GM12878 (cell line): ENCODE measurements around the gene CENPA. TPM values are rescaled to one million over a fixed set of nuclear protein-coding genes. Genes with fewer than 3 reads are reported as not detected.
A peak's percentile ranks its signal among the peaks of the same experiment; 100 is the strongest.

Source experiments
- ATAC-seq: fragments of 200-7000 bp; cut with Tn5 transposase; 3 replicates; pipeline ENCODE4 v1.9.1; 2020; ENCODE audit warnings: mild to moderate bottlenecking, moderate library complexity
- BruUV-seq: library from RNA; stranded (reverse); fragments of 400-500 nt; replicated peaks from 2 replicates; lab custom pipeline; 2021; lab: Mats Ljungman, UMichigan
- CTCF ChIA-PET: fragments of 300-600 bp; sonication (Branson Sonifier 250); formaldehyde crosslinking; extraction: SDS; loops from one replicate; lab custom pipeline; 2021; ENCODE audit warnings: inconsistent platforms; lab: Yijun Ruan, JAX
- POLR2A ChIA-PET: fragments of 350-600 bp; formaldehyde crosslinking; extraction: SDS; loops from one replicate; lab custom pipeline; 2021; ENCODE audit warnings: inconsistent platforms; lab: Charles Lee
- RAD21 ChIA-PET: fragments of 300-600 bp; sonication (Branson Sonifier 250); formaldehyde crosslinking; loops from one replicate; lab custom pipeline; 2023; ENCODE audit warnings: antibody characterized with exemption; ENCODE audit not compliant: unreplicated experiment; lab: Charles Lee
- SMC1A ChIA-PET: fragments of 300-600 bp; sonication (Branson Sonifier 250); formaldehyde crosslinking; loops from one replicate; lab custom pipeline; 2023; ENCODE audit not compliant: unreplicated experiment, uncharacterized antibody; lab: Charles Lee
- DNase-seq: peaks from one replicate; pipeline ENCODE4 v3.0.0-alpha.2; 2011; ENCODE audit warnings: low read depth, low spot score
- FAIRE-seq: peaks from 3 replicates; lab custom pipeline; 2011; peaks lifted over from hg19 to GRCh38; lab: Jason Lieb, UNC
- H2AFZ ChIP-seq: 2 replicates; pipeline ENCODE4 v1.6.0; 2011; ENCODE audit warnings: low read depth, low read length, control low read depth; ENCODE audit not compliant: control insufficient read depth
- H3K27ac ChIP-seq: 2 replicates; pipeline ENCODE4 v1.5.1; 2011; ENCODE audit warnings: control low read depth; ENCODE audit not compliant: control insufficient read depth, insufficient read depth
- H3K27me3 ChIP-seq, 2 experiments: replicated peaks in 1 of 2; 2 replicates each; pipeline versions ENCODE4 v1.6.0 to v1.6.1; 2011; ENCODE audit warnings: low read length in 1 of 2; ENCODE audit not compliant: control insufficient read depth in 2 of 2, insufficient read depth in 2 of 2
- H3K36me3 ChIP-seq, 2 experiments: 2 replicates each; pipeline ENCODE4 v1.5.1; 2011; ENCODE audit warnings: low read length in 1 of 2; ENCODE audit not compliant: control insufficient read depth in 2 of 2, insufficient read depth in 2 of 2
- H3K4me1 ChIP-seq: 2 replicates; pipeline ENCODE4 v1.6.1; 2011; ENCODE audit warnings: mild to moderate bottlenecking, low read length, moderate library complexity, mixed read lengths; ENCODE audit not compliant: control insufficient read depth, insufficient read depth
- H3K4me2 ChIP-seq: 2 replicates; pipeline ENCODE4 v1.6.0; 2011; ENCODE audit warnings: control low read depth; ENCODE audit not compliant: control insufficient read depth, insufficient read depth
- H3K4me3 ChIP-seq: fragments of 200-600 bp; sonication (generic); 2 replicates; pipeline ENCODE4 v1.5.1; 2016
- H3K79me2 ChIP-seq: 2 replicates; pipeline ENCODE4 v1.6.0; 2011; ENCODE audit warnings: low read length; ENCODE audit not compliant: control insufficient read depth, insufficient read depth
- H3K9ac ChIP-seq: 2 replicates; pipeline ENCODE4 v1.8.0; 2011; ENCODE audit warnings: low read length, control low read depth, mixed read lengths; ENCODE audit not compliant: control insufficient read depth, insufficient read depth
- H3K9me3 ChIP-seq: replicated peaks from 3 replicates; pipeline ENCODE4 v1.5.1; 2011; ENCODE audit warnings: mild to moderate bottlenecking, low read length; ENCODE audit not compliant: control insufficient read depth, insufficient read depth
- H4K20me1 ChIP-seq: 2 replicates; pipeline ENCODE4 v1.6.0; 2011; ENCODE audit not compliant: control insufficient read depth, insufficient read depth
- ASH2L ChIP-seq: fragments of 300-600, 200-600 bp; sonication (generic); IDR thresholded peaks from 2 replicates; pipeline ENCODE4 v1.6.1; 2017; ENCODE audit warnings: low read depth, mild to moderate bottlenecking, borderline replicate concordance
- BCL11A ChIP-seq: IDR thresholded peaks from 2 replicates; pipeline ENCODE4 v1.6.1; 2011; ENCODE audit warnings: low read depth, low read length
- KAT2A ChIP-seq: conservative IDR thresholded peaks from 2 replicates; pipeline ENCODE4 v1.6.1; 2011; ENCODE audit warnings: low read depth, low read length; ENCODE audit not compliant: control insufficient read depth
- KDM1A ChIP-seq: fragments of 200-600 bp; sonication (generic); IDR thresholded peaks from 2 replicates; pipeline ENCODE4 v1.6.1; 2016; ENCODE audit warnings: borderline replicate concordance
- NFYB ChIP-seq: IDR thresholded peaks from 2 replicates; pipeline ENCODE4 v1.6.1; 2011; ENCODE audit warnings: low read depth, mild to moderate bottlenecking, low read length, improper control_type of control experiment, moderate library complexity; ENCODE audit not compliant: insufficient read depth
- NR2C1 ChIP-seq: fragments of 450-650 bp; IDR thresholded peaks from 2 replicates; pipeline ENCODE4 v1.6.1; 2017; ENCODE audit warnings: antibody characterized with exemption, mild to moderate bottlenecking, moderate library complexity
- SIN3A ChIP-seq: IDR thresholded peaks from 2 replicates; pipeline ENCODE4 v1.6.1; 2012; ENCODE audit warnings: low read depth, low read length, improper control_type of control experiment
- SMAD5 ChIP-seq: IDR thresholded peaks from 2 replicates; pipeline ENCODE4 v1.6.1; 2016; ENCODE audit warnings: antibody characterized with exemption, low read depth
- TARDBP ChIP-seq: IDR thresholded peaks from 2 replicates; pipeline ENCODE4 v1.6.1; 2016; ENCODE audit warnings: borderline replicate concordance
- TBL1XR1 ChIP-seq: IDR thresholded peaks from 2 replicates; pipeline ENCODE4 v1.6.1; 2012; ENCODE audit warnings: low read depth, low read length, improper control_type of control experiment
- WGBS: methylation state at CpG from one replicate; pipeline ENCODE4 v1.1.6; 2016; ENCODE audit warnings: low lambda C conversion rate; ENCODE audit not compliant: insufficient replicate concordance, insufficient coverage; ENCODE audit errors: missing lambda C conversion rate; 5-methylcytosine and 5-hydroxymethylcytosine counted together
- in situ Hi-C: fragments of 300-500 bp; cut with MboI; formaldehyde crosslinking; loops from 9 replicates; pipeline ENCODE4 v1.14.3; 2018; ENCODE audit warnings: mixed read lengths
- intact Hi-C: fragments of 100-400 bp; cut with micrococcal nuclease; formaldehyde crosslinking; loops from one replicate; pipeline ENCODE4 v1.14.2; 2022; ENCODE audit not compliant: unreplicated experiment
- polyA plus RNA-seq, 11 experiments: library from polyadenylated mRNA; depleted of rRNA in 4 of 11; unstranded in 6 of 11; stranded (reverse) in 5 of 11; fragments of >200 nt; fragmentation: Nextera tagmentation in 4 of 11; fragmentation: Illumina TruSeq in 1 of 11; extraction: Ambion mirVana in 4 of 11; extraction: Trizol in 1 of 11; gene quantifications; 1 replicate in 1 of 11; 2 replicates in 10 of 11; pipeline versions ENCODE4 v1.2.1 to v1.2.3, GENCODE V29; 2011 to 2016; ENCODE audit warnings: inconsistent platforms in 2 of 11, missing spikeins in 2 of 11, low read depth in 1 of 11
- total RNA-seq, 4 experiments: library from RNA; depleted of rRNA in 3 of 4; stranded (reverse); fragments of >200 nt in 3 of 4; fragmentation: Illumina TruSeq in 1 of 4; extraction: Trizol in 1 of 4; gene quantifications; 2 replicates each; pipeline versions ENCODE4 v1.2.1 to v1.2.3, GENCODE V29; 2013 to 2021
- TF ChIP-seq, protein P1 (sequence below): fragments of 450-650 bp; IDR thresholded peaks from 2 replicates; pipeline ENCODE4 v1.6.1; 2016; ENCODE audit warnings: mild to moderate bottlenecking
- TF ChIP-seq, protein P2 (sequence below): IDR thresholded peaks from 2 replicates; pipeline ENCODE4 v1.6.1; 2012; ENCODE audit warnings: low read depth, low read length, improper control_type of control experiment

CENPA gene
- total and polyA plus RNA-seq, 10 of the 15 experiments (the other 5 are each of a cell fraction or from before 2014, with no cell fraction given), result 8.1 to 66.6 (median 36.7) TPM

DNA sequence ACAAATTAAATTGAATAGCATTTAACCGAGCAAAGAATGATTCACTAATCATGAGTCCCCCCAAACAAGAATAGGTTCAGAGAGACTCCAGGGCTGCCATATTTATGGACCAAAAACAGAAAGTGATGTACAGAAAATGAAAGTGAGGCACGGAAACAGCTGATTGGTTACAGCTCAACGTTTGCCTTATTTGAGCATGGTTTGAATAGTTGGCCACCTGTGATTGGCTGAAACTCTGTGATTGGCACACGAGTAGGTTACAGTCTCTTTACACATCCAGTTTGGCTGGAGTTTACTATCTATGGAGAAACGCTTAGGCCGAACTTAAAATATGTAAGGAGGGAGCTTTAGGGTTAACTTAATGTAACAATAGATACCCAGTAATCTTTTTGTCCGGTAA lies 35.1 kb downstream of the CENPA start (continued):
- TF ChIP-seq SMAD5 (no peak), ASH2L (no peak), KAT2A (no peak), NFYB (peak; percentile 49; the same call in 1 of the 2 replicates), NR2C1 (no peak), BCL11A (no peak)
- TF ChIP-seq, protein P1, sequence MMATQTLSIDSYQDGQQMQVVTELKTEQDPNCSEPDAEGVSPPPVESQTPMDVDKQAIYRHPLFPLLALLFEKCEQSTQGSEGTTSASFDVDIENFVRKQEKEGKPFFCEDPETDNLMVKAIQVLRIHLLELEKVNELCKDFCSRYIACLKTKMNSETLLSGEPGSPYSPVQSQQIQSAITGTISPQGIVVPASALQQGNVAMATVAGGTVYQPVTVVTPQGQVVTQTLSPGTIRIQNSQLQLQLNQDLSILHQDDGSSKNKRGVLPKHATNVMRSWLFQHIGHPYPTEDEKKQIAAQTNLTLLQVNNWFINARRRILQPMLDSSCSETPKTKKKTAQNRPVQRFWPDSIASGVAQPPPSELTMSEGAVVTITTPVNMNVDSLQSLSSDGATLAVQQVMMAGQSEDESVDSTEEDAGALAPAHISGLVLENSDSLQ, result peak; percentile 81

DNA sequence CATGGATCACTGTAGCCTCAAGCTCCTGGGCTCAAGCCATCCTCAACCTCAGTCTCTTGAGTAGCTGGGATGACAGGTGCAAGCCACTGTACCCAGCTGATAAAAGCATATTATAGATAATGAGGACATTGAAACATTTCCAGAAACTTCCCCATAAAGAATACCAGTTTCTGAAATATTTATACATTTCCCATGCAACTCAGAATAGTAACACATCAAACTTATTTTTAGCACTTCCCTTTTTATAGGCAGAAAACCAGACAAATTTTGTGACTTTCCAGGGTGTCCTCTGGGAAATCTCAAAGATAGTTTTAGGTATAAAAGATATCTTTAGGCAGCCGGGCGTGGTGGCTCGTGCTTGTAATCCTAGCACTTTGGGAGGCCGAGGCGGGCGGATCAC lies 37.0 kb downstream of the CENPA start:
- POLR2A ChIA-PET, result no interaction called here
- RAD21 ChIA-PET, result no interaction called here
- CTCF ChIA-PET, result interaction anchor here (1.8 kb wide), 1 partner anchor 23 kb away, joined by 10 read pairs; no protein-coding TSS in a partner anchor

More for the DNA sequence above, 37.0 kb downstream of the CENPA start:
- Histone ChIP-seq H4K20me1 (no peaks in the 10 kb centered on the region), H3K4me3 (no peak overlapping the region), H3K36me3 (no peaks in the 10 kb centered on the region), H2AFZ (no peak overlapping the region), H3K4me1 (no peaks in the 10 kb centered on the region), H3K27me3 (no peaks in the 10 kb centered on the region), H3K4me2 (no peak overlapping the region), H3K27ac (no peak overlapping the region), H3K9me3 (no peaks in the 10 kb centered on the region), H3K9ac (no peak overlapping the region), H3K79me2 (no peaks in the 10 kb centered on the region)
- FAIRE-seq (no peak), DNase-seq (no peak), ATAC-seq (no peak)
- in situ Hi-C loops, result no loop called here
- 62% methylated on average over 6 of the region's 6 CpGs for WGBS
- intact Hi-C loops, result no loop called here
- no TSS peak for BruUV-seq
- TF ChIP-seq, protein P2, sequence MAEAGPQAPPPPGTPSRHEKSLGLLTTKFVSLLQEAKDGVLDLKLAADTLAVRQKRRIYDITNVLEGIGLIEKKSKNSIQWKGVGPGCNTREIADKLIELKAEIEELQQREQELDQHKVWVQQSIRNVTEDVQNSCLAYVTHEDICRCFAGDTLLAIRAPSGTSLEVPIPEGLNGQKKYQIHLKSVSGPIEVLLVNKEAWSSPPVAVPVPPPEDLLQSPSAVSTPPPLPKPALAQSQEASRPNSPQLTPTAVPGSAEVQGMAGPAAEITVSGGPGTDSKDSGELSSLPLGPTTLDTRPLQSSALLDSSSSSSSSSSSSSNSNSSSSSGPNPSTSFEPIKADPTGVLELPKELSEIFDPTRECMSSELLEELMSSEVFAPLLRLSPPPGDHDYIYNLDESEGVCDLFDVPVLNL, result no peak
- TF ChIP-seq TARDBP (no peak), SIN3A (no peak), NFYB (no peak), KDM1A (no peak), TBL1XR1 (no peak)
- SMC1A ChIA-PET, result no interaction called here
